ENCODE results near the gene MBNL1. TPM values are rescaled to one million over a fixed set of nuclear protein-coding genes. Genes with fewer than 3 reads are reported as not detected.

MBNL1 gene
- total RNA-seq, 5 donors from 2014 or later (not counting 1 experiment from before 2014, with no cell fraction given), result 408 to 705 (median 423) TPM

DNA sequence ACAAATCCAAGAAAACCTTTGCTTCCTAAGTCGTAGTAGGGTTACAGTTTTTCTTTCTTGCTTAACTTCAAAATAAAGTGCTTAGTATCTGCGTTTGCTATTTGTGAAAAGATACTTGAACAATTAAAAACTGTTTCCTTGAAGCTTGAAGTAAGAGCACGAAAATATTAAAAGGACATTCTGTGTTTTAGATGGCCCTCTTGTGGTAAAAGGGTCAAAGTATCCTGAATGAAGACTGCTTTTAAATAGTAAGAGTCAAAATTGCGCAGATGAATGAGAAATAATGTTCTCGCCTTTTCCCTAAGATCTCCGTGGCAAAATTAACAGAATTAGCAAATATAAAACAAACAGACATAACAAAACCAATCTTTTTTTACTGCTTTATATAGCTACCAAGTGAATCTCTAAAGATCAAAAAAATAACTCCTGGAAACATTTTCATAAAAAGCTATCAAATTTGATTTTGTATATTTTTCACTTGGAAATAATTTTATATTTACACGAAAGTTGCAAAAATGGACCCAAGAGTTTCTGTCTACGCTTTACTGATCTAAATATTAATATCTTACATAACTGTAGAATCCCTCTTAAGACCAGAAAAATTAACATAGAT is 175.4 kb downstream of the MBNL1 start:
- H3K4me3 ChIP-seq (ENCODE audit: control insufficient read depth in 1 of 2, extremely low read depth in 1 of 2, low read length in 1 of 2), result no peak overlapping the region
- WGBS (ENCODE audit: insufficient coverage), result 0% methylated on average over 1 of the region's 8 CpGs
- peaks cover 4 to 42% of the 10 kb centered on the region in 2 donors for H3K36me3 ChIP-seq (ENCODE audit: control insufficient read depth in 2 of 2, extremely low read depth in 1 of 2, insufficient read depth in 1 of 2, low read length in 1 of 2)
- H3K9me3 ChIP-seq, result no peaks in the 10 kb centered on the region
- H3K9me3 Mint-ChIP-seq, result no peaks in the 10 kb centered on the region
- H3K27me3 Mint-ChIP-seq, result no peaks in the 10 kb centered on the region
- H3K36me3 Mint-ChIP-seq, result peaks cover 38% of the 10 kb centered on the region
- peaks cover 77 to 83% (median 81%) of the 10 kb centered on the region in 3 donors for H3K4me1 Mint-ChIP-seq
- peaks cover 8 to 15% of the 10 kb centered on the region in 2 experiments for H3K4me1 ChIP-seq (ENCODE audit: control insufficient read depth in 1 of 2, extremely low read depth in 1 of 2, insufficient read depth in 2 of 2, low read length in 2 of 2)
- peak overlapping the region in 1 of 3 donors; percentile 1 for H3K4me3 Mint-ChIP-seq
- H3K27me3 ChIP-seq (replicated peaks in 1 of 2; ENCODE audit: control insufficient read depth in 2 of 2, extremely low read depth in 1 of 2, insufficient read depth in 2 of 2, low read length in 1 of 2), result no peaks in the 10 kb centered on the region
- H3K27ac ChIP-seq (ENCODE audit: low read length), result peak overlapping the region; percentile 8
- ATAC-seq (replicated peaks in 1 of 4) (peak in 3 of 4 experiments; percentile 31 to 40 (median 36)), DNase-seq (peak in 1 of 35 experiments; percentile 64)
- H3K27ac Mint-ChIP-seq, result peak overlapping the region; percentile 40 to 73
- POLR2A ChIA-PET, result interaction anchor here in 1 of 2 donors (0.6 kb wide), 1 partner anchor 260 kb away, joined by 9 read pairs; no protein-coding TSS in a partner anchor
- CTCF ChIA-PET, result interaction anchor here (0.6 to 4.8 kb wide), 28 partner anchors 12 to 418 kb away, joined by 3 to 44 read pairs (median 3); no protein-coding TSS in a partner anchor

DNA sequence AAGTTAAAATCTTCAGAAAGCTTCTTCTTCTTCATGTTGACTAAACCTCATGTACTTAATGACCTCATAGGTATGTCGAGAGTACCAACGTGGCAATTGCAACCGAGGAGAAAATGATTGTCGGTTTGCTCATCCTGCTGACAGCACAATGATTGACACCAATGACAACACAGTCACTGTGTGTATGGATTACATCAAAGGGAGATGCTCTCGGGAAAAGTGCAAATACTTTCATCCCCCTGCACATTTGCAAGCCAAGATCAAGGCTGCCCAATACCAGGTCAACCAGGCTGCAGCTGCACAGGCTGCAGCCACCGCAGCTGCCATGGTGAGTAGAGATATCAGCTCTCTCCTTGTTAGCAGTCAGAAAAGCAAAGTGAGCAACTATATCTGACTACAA is 176.5 kb downstream of the MBNL1 start:
- POLR2A ChIA-PET, result interaction anchor here (0.5 to 0.6 kb wide), 2 partner anchors 21 to 77 kb away, joined by 6 to 7 read pairs; no protein-coding TSS in a partner anchor
- H3K4me3 Mint-ChIP-seq, result peak overlapping the region in 1 of 3 donors; percentile 23
- H3K4me1 Mint-ChIP-seq, result peaks cover 68 to 79% (median 75%) of the 10 kb centered on the region in 3 donors
- no peaks in the 10 kb centered on the region for H3K27me3 ChIP-seq (replicated peaks in 1 of 2; ENCODE audit: control insufficient read depth in 2 of 2, extremely low read depth in 1 of 2, insufficient read depth in 2 of 2, low read length in 1 of 2)
- H3K36me3 Mint-ChIP-seq, result peaks cover 33% of the 10 kb centered on the region
- H3K27ac Mint-ChIP-seq, result peak overlapping the region; percentile 73 to 75
- CTCF ChIA-PET, result interaction anchor here in 1 of 2 donors (1.6 to 4.8 kb wide), 3 partner anchors 27 to 265 kb away, joined by 5 to 44 read pairs (median 9); no protein-coding TSS in a partner anchor
- H3K9me3 ChIP-seq, result no peaks in the 10 kb centered on the region
- no peaks in the 10 kb centered on the region for H3K27me3 Mint-ChIP-seq
- H3K27ac ChIP-seq (ENCODE audit: low read length), result peak overlapping the region; percentile 24
- no peak for DNase-seq
- no peak overlapping the region for H3K4me3 ChIP-seq (ENCODE audit: control insufficient read depth in 1 of 2, extremely low read depth in 1 of 2, low read length in 1 of 2)
- ATAC-seq (replicated peaks in 1 of 4), result peak in 1 of 4 experiments; percentile 21
- H3K36me3 ChIP-seq (ENCODE audit: control insufficient read depth in 2 of 2, extremely low read depth in 1 of 2, insufficient read depth in 1 of 2, low read length in 1 of 2), result peaks cover 4 to 46% of the 10 kb centered on the region in 2 donors
- peaks cover 8 to 15% of the 10 kb centered on the region in 2 experiments for H3K4me1 ChIP-seq (ENCODE audit: control insufficient read depth in 1 of 2, extremely low read depth in 1 of 2, insufficient read depth in 2 of 2, low read length in 2 of 2)
- H3K9me3 Mint-ChIP-seq, result no peaks in the 10 kb centered on the region
- no CpG with 5 or more reads among the region's 6 CpGs for WGBS (ENCODE audit: insufficient coverage)

DNA sequence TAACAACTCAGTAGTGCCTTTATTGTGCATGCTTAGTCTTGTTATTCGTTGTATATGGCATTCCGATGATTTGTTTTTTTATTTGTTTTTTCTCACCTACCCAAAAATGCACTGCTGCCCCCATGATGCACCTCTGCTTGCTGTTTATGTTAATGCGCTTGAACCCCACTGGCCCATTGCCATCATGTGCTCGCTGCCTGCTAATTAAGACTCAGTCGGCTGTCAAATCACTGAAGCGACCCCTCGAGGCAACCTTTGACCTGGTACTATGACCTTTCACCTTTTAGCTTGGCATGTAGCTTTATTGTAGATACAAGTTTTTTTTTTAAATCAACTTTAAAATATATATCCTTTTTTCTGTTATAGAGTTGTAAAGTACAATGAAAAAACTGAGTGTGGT is 177.8 kb downstream of the MBNL1 start:
- peaks cover 42% of the 10 kb centered on the region for H3K36me3 Mint-ChIP-seq
- no peak overlapping the region for H3K27ac ChIP-seq (ENCODE audit: low read length)
- no peaks in the 10 kb centered on the region for H3K27me3 Mint-ChIP-seq
- H3K4me3 Mint-ChIP-seq, result no peak overlapping the region
- H3K9me3 Mint-ChIP-seq, result no peaks in the 10 kb centered on the region
- ATAC-seq (replicated peaks in 1 of 4), result no peak
- 92% methylated on average over 2 of the region's 7 CpGs for WGBS (ENCODE audit: insufficient coverage)
- H3K27ac Mint-ChIP-seq, result peak overlapping the region; percentile 74 to 81
- peaks cover 79 to 83% (median 79%) of the 10 kb centered on the region in 3 donors for H3K4me1 Mint-ChIP-seq
- peaks cover 4 to 55% of the 10 kb centered on the region in 2 donors for H3K36me3 ChIP-seq (ENCODE audit: control insufficient read depth in 2 of 2, extremely low read depth in 1 of 2, insufficient read depth in 1 of 2, low read length in 1 of 2)
- no peaks in the 10 kb centered on the region for H3K27me3 ChIP-seq (replicated peaks in 1 of 2; ENCODE audit: control insufficient read depth in 2 of 2, extremely low read depth in 1 of 2, insufficient read depth in 2 of 2, low read length in 1 of 2)
- ChIA-PET CTCF (interaction anchor here (0.7 to 3.2 kb wide), 7 partner anchors 10 to 386 kb away, joined by 3 to 13 read pairs (median 4); no protein-coding TSS in a partner anchor), POLR2A (interaction anchor here in 1 of 2 donors (0.8 kb wide), 1 partner anchor 20 kb away, joined by 3 read pairs; no protein-coding TSS in a partner anchor)
- peaks cover 8 to 15% of the 10 kb centered on the region in 2 experiments for H3K4me1 ChIP-seq (ENCODE audit: control insufficient read depth in 1 of 2, extremely low read depth in 1 of 2, insufficient read depth in 2 of 2, low read length in 2 of 2)
- H3K4me3 ChIP-seq (ENCODE audit: control insufficient read depth in 1 of 2, extremely low read depth in 1 of 2, low read length in 1 of 2), result no peak overlapping the region
- DNase-seq, result no peak
- H3K9me3 ChIP-seq, result no peaks in the 10 kb centered on the region

DNA sequence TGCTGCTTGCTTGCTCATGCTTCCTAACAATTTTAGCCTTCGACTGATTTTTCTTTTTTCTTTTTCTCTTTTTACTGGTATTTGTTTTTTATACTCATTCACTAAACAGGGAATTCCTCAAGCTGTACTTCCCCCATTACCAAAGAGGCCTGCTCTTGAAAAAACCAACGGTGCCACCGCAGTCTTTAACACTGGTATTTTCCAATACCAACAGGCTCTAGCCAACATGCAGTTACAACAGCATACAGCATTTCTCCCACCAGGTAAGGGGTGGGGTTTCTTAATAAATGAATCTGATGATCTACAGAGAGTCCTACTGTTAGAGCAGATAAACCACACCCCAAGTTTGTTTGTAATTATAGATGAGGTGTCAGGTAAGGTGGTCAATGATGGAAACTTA is 178.8 kb downstream of the MBNL1 start:
- WGBS (ENCODE audit: insufficient coverage), result no CpG with 5 or more reads among the region's 3 CpGs
- Histone ChIP-seq H3K9me3 (no peaks in the 10 kb centered on the region), H3K4me1 (ENCODE audit: control insufficient read depth in 1 of 2, extremely low read depth in 1 of 2, insufficient read depth in 2 of 2, low read length in 2 of 2) (peaks cover 11 to 12% of the 10 kb centered on the region in 2 experiments), H3K36me3 (ENCODE audit: control insufficient read depth in 2 of 2, extremely low read depth in 1 of 2, insufficient read depth in 1 of 2, low read length in 1 of 2) (peaks cover 4 to 66% of the 10 kb centered on the region in 2 donors), H3K27me3 (replicated peaks in 1 of 2; ENCODE audit: control insufficient read depth in 2 of 2, extremely low read depth in 1 of 2, insufficient read depth in 2 of 2, low read length in 1 of 2) (no peaks in the 10 kb centered on the region), H3K4me3 (ENCODE audit: control insufficient read depth in 1 of 2, extremely low read depth in 1 of 2, low read length in 1 of 2) (no peak overlapping the region), H3K27ac (ENCODE audit: low read length) (no peak overlapping the region)
- Mint-ChIP-seq H3K27me3 (no peaks in the 10 kb centered on the region), H3K27ac (peak overlapping the region; percentile 85 to 87), H3K4me3 (peak overlapping the region in 1 of 3 donors; percentile 28), H3K9me3 (no peaks in the 10 kb centered on the region), H3K4me1 (peaks cover 77 to 83% (median 79%) of the 10 kb centered on the region in 3 donors), H3K36me3 (peaks cover 47% of the 10 kb centered on the region)
- DNase-seq (peak in 7 of 35 experiments; percentile 8 to 60 (median 12)), ATAC-seq (replicated peaks in 1 of 4) (peak in 1 of 4 experiments; percentile 49)
- CTCF ChIA-PET, result interaction anchor here (0.6 to 3.2 kb wide), 8 partner anchors 15 to 375 kb away, joined by 3 to 13 read pairs (median 4); no protein-coding TSS in a partner anchor
- POLR2A ChIA-PET, result interaction anchor here (0.7 to 1.0 kb wide), 2 partner anchors 10 to 88 kb away, joined by 4 read pairs; no protein-coding TSS in a partner anchor

DNA sequence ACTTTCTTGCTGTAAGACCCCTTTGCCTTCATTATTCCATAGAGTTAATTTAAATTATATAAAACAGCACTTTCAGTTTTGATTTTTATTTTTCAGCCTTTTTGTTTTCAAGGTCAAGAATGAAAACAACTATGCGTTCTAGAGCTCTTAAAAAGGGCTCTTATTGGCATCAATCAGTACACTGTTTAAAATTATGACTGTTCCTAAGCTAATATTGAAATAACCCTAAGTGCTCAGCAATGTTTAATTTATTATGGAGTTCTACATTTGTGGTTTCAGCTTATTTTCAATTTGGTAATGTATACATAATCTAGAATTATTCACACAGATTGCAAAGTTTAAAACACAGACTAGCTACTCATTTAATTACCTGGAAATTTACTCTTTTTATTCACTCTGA is 179.4 kb downstream of the MBNL1 start:
- ChIA-PET CTCF (interaction anchor here (0.6 to 3.2 kb wide), 12 partner anchors 7 to 1241 kb away, joined by 3 to 13 read pairs (median 4); no protein-coding TSS in a partner anchor), POLR2A (interaction anchor here (0.5 to 1.0 kb wide), 5 partner anchors 11 to 116 kb away, joined by 3 to 5 read pairs (median 4); no protein-coding TSS in a partner anchor)
- no peak overlapping the region for H3K4me3 Mint-ChIP-seq
- peaks cover 50% of the 10 kb centered on the region for H3K36me3 Mint-ChIP-seq
- no peaks in the 10 kb centered on the region for H3K9me3 Mint-ChIP-seq
- no CpG with 5 or more reads among the region's 1 CpG for WGBS (ENCODE audit: insufficient coverage)
- DNase-seq (no peak), ATAC-seq (replicated peaks in 1 of 4) (no peak)
- no peaks in the 10 kb centered on the region for H3K27me3 Mint-ChIP-seq
- H3K4me1 Mint-ChIP-seq, result peaks cover 76 to 80% (median 77%) of the 10 kb centered on the region in 3 donors
- Histone ChIP-seq H3K9me3 (no peaks in the 10 kb centered on the region), H3K27ac (ENCODE audit: low read length) (no peak overlapping the region), H3K4me3 (ENCODE audit: control insufficient read depth in 1 of 2, extremely low read depth in 1 of 2, low read length in 1 of 2) (no peak overlapping the region), H3K27me3 (replicated peaks in 1 of 2; ENCODE audit: control insufficient read depth in 2 of 2, extremely low read depth in 1 of 2, insufficient read depth in 2 of 2, low read length in 1 of 2) (no peaks in the 10 kb centered on the region), H3K4me1 (ENCODE audit: control insufficient read depth in 1 of 2, extremely low read depth in 1 of 2, insufficient read depth in 2 of 2, low read length in 2 of 2) (peaks cover 9 to 11% of the 10 kb centered on the region in 2 experiments), H3K36me3 (ENCODE audit: control insufficient read depth in 2 of 2, extremely low read depth in 1 of 2, insufficient read depth in 1 of 2, low read length in 1 of 2) (peaks cover 4 to 69% of the 10 kb centered on the region in 2 donors)
- H3K27ac Mint-ChIP-seq, result peak overlapping the region; percentile 85 to 87

DNA sequence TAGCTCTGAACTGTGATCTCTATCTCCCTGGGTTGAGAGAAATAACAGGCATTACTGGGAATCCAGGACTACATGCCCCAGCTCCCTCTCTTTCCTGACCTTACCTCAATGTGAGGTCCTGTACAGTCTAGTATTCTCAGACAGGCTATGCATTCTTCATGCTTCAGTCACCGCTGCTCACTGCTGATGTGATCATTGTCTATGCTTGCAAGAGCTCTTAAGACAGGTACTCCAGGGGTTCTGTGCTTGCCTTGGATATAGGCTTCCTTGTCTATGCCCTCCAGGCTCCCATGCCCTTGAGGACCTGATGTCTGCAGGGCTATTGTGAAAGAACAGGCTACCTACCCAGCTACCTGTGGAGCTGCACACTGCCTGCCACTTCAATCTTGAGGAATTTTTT is 183.6 kb downstream of the MBNL1 start:
- no peaks in the 10 kb centered on the region for H3K9me3 Mint-ChIP-seq
- Histone ChIP-seq H3K9me3 (no peaks in the 10 kb centered on the region), H3K27ac (ENCODE audit: low read length) (no peak overlapping the region), H3K36me3 (ENCODE audit: control insufficient read depth in 2 of 2, extremely low read depth in 1 of 2, insufficient read depth in 1 of 2, low read length in 1 of 2) (peaks cover 3 to 65% of the 10 kb centered on the region in 2 donors), H3K27me3 (replicated peaks in 1 of 2; ENCODE audit: control insufficient read depth in 2 of 2, extremely low read depth in 1 of 2, insufficient read depth in 2 of 2, low read length in 1 of 2) (no peaks in the 10 kb centered on the region), H3K4me3 (ENCODE audit: control insufficient read depth in 1 of 2, extremely low read depth in 1 of 2, low read length in 1 of 2) (no peak overlapping the region), H3K4me1 (ENCODE audit: control insufficient read depth in 1 of 2, extremely low read depth in 1 of 2, insufficient read depth in 2 of 2, low read length in 2 of 2) (peaks cover 3 to 8% of the 10 kb centered on the region in 2 experiments)
- POLR2A ChIA-PET, result no interaction called here
- CTCF ChIA-PET, result interaction anchor here in 1 of 2 donors (1.4 kb wide), 1 partner anchor 20 kb away, joined by 3 read pairs; no protein-coding TSS in a partner anchor
- DNase-seq (no peak), ATAC-seq (replicated peaks in 1 of 4) (peak; percentile 20 to 44 (median 22))
- H3K27me3 Mint-ChIP-seq, result no peaks in the 10 kb centered on the region
- no peak overlapping the region for H3K4me3 Mint-ChIP-seq
- peaks cover 62 to 65% (median 64%) of the 10 kb centered on the region in 3 donors for H3K4me1 Mint-ChIP-seq
- H3K27ac Mint-ChIP-seq, result peak overlapping the region; percentile 60 to 85
- peaks cover 49% of the 10 kb centered on the region for H3K36me3 Mint-ChIP-seq
- no CpG with 5 or more reads among the region's 1 CpG for WGBS (ENCODE audit: insufficient coverage)
